Occipital lobe (tissue), 2 donors: ENCODE results near the gene ING1. TPM values are rescaled to one million over a fixed set of nuclear protein-coding genes. Genes with fewer than 3 reads are reported as not detected.
"Not testable (repeated sequence)": the region's sequence is repeated elsewhere in the genome, so short reads cannot be mapped to it uniquely, and the experiment has no call there.

Experiments used
- DNase-seq: peaks from one replicate; lab custom pipeline; 2025; lab: John Stamatoyannopoulos, UW
- total RNA-seq: library from RNA; depleted of rRNA; stranded (reverse); fragments of >200 nt; gene quantifications from one replicate; pipeline ENCODE4 v1.2.3, GENCODE V29; 2014

ING1 gene, protein sequence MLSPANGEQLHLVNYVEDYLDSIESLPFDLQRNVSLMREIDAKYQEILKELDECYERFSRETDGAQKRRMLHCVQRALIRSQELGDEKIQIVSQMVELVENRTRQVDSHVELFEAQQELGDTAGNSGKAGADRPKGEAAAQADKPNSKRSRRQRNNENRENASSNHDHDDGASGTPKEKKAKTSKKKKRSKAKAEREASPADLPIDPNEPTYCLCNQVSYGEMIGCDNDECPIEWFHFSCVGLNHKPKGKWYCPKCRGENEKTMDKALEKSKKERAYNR
- total RNA-seq, result 19.0 TPM

DNA sequence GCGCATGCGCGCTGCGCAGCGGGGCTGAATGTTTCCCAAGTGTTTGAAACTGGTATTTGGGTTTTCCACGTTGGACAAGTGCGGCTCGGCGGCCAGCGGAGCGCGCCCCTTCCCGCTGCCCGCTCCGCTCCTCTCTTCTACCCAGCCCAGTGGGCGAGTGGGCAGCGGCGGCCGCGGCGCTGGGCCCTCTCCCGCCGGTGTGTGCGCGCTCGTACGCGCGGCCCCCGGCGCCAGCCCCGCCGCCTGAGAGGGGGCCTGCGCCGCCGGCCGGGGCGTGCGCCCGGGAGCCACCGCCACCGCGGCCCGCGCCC, at the start of gene ING1:
ING1 (plus strand) TSS at position 59 of the 311 bp plus-strand sequence. CDS start 450 bp downstream, outside the sequence.
- no peak for DNase-seq

DNA sequence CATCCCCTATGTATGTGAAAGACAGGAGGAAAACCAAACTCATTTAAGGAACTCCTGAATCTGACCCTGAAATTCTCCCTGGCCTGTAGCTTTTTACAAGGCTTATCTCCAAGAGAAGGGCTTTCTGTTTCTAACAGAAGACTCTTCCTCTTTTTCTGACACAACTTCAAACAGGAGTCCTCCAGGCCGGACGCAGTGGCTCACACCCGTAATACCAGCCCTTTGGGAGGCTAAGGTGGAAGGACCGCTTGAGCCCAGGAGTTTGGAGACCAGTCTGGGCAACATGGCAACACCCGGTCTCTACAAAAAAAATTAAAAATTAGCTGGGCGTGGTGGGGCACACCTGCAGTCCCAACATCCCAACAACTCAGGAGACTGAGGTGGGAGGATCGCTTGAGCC, 49.5 kb upstream of the ING1 start:
- DNase-seq, result no peak

DNA sequence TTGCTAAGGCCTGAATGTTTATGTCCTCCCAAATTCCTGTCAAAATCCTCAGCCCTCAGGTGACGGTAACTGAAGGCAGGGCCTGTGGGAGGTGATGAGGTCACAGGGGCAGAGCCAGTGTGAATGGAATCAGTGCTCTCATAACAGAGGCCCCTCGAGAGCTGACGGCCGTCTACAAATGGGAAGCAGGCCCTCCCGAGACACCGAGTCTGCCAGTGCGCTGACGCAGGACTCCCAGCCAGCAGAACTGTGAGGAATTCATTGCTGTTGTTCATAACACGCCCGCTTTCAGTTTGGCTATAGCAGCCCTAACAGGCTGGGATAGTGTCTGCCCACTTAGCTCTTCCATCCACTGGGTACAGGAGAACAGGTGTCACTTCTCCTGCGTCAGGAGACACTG, 48.8 kb upstream of the ING1 start:
- no peak for DNase-seq

DNA sequence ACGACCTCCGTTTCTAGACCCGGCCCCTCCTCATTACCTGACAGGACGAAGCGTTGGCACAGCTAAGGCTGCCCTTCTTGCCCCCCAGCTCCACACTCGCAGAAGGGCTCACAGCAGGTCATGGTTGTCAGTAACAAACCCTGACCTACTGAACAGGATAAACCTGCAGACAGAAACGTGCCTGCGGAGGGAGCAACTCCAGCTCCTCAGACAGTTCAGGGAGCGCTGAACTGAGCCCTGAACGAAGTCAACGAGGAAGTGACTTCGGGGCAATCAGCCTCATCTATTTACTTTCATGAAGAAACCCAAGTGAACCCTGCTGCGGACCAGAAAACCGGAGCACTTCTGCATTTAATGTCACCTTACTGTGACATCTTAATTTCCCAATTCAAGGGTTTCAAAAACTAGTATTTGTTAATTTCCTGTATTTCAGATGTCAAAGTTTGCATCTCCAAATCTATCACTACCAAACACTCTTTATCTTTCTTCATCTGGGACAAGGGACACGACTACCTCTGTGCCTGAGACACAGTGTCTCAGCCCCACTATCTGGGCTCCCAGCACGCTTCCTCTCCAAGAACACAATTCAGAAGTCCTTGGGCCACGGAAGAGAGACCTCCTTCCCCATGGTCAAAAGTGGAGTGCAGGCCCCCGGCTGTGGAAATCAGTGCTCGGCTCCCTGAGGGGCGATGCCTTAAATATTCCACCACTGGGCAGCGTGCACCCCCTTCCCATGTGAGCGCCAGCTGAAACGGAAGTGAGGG, 47.8 kb upstream of the ING1 start:
- no peak for DNase-seq

DNA sequence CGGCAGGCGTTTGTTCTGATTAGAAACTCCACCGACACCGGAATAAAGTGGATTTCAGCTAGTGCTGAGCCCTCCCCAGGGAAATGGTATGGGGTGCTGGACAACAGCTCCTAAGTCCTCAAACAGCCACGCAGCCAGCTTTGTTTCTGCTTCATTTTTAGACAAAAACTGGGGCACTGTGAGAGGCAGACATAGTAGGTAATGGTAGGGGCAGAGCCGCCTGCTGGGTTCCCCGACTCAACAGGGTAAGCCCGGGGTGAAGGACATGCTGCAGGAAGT, 47.3 kb upstream of the ING1 start:
- DNase-seq, result no peak

DNA sequence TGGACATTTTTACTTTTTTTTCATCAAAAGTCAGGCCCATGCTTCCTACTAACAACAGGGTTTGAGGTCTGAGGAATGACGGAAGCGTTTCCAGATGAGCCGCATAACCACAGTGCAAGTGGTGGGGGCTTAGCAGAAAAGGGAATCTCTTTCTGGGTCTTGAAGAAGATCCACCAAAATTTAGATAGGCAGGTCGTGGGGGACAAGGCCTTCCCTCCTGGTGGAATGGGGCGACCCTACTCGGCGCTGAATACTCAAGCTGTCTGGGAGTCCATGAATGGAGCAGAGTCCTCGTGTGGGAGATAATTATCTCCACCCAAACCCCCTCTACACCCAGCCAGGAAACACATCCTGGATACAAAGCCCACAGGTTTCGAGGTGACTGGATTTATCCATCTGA, 44.5 kb upstream of the ING1 start:
- DNase-seq, result no peak

DNA sequence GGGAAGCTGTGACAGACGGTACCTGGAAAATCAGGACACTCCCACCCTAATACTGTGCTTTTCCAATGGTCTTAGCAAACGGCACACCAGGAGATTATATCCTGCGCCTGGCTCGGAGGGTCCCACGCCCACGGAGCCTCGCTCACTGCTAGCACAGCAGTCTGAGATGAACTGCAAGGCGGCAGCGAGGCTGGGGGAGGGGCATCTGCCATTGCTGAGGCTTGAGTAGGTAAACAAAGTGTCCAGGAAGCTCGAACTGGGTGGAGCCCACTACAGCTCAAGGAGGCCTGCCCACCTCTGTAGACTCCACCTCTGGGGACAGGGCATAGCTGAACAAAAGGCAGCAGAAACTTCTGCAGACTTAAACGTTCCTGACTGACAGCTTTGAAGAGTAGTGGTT, 43.7 kb upstream of the ING1 start:
- not testable (repeated sequence) for DNase-seq

DNA sequence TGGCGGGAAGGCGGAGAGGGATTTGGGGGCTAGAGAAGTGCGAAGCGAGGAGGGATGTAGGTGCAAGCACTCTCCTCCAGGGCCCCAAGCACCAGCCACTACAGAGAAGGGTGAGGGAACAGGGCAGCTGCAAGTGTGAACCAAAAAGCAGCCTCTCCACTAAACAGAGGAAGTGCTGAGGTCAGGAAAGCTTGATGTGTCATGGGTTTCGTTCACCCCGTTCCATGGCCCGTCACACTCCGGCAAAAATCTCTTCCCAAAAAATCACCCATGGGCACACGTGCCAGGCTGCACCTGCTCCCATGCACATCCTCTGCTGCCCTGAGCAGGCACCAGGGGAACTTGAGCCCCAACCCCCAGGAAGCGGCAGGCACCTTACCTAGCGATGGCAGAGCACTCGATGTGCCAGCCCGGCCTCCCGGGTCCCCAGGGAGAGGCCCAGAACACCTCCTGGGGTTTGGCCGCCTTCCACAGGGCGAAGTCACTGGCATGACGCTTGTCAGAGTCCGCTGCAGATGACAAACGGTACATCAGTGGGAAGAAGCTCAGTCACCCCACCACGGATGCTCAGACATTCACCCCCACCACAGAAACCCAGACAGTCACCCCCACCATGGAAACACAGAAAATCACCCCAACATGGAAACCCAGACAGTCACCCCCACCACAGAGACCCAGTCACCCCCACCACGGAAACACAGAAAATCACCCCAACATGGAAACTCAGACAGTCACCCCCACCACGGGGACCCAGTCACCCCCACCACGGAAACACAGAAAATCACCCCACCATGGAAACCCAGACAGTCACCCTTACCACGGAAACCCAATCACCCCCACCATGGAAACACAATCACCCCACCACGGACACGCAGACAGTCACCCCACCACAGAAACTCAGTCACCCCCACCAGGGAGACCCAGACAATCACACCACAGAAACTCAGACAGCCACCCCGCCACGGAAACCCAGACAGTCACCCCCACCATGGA, 36.6 kb upstream of the ING1 start:
- no peak for DNase-seq

DNA sequence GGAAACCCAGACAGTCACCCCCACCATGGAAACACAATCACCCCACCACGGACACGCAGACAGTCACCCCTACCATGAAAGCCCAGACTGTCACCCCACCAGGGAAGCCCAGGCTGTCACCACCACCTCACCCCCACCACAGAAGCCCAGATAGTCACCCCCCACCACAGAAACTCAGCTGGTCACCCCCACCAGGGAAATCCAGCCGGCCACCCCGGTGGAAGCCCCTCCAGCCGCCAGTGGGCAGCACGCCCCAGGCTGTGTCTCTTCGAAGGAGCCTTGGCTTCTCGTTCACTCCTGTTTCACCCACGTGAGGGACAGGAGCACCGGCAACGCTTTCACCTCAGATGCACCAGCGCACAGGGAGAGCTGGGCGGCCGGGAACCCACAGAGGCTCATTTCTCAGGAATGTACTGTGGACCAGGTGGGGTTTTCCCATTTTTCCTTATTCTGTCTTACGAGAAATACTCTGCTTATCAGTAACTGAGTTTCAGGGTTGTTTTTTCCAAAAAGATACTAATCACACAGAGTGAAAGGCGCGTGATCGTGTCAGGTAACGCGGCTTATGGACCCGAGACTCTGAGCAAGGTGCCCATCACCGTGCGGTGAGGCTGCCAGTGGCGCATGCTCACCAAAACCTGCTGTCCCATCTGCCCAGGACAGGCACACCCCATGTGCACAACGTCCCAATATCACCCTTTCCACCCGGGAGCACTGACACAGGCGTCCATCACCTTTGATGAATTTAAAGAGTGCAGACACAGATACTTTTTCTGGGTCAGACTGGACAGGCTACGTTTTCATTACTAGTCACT, 35.6 kb upstream of the ING1 start:
- no peak for DNase-seq

DNA sequence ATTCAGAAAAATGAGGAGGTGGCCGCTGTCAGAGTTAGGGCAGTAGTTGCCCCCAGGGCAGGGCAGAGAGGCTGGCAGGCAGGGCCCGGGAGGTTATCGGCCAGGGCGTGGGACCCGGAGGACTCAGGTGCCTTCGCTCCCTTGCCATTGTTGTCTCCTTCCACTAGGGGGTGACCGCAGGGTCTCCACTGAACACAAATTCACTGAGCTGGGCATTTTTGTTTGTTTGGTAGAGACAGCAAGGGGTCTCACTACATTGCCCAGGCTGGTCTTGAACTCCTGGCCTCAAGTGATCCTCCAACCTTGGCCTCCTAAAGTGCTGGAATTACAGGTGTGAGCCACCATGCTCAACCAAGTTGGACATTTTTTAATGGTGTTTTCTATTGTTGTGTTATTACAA, 32.6 kb upstream of the ING1 start:
- no peak for DNase-seq

DNA sequence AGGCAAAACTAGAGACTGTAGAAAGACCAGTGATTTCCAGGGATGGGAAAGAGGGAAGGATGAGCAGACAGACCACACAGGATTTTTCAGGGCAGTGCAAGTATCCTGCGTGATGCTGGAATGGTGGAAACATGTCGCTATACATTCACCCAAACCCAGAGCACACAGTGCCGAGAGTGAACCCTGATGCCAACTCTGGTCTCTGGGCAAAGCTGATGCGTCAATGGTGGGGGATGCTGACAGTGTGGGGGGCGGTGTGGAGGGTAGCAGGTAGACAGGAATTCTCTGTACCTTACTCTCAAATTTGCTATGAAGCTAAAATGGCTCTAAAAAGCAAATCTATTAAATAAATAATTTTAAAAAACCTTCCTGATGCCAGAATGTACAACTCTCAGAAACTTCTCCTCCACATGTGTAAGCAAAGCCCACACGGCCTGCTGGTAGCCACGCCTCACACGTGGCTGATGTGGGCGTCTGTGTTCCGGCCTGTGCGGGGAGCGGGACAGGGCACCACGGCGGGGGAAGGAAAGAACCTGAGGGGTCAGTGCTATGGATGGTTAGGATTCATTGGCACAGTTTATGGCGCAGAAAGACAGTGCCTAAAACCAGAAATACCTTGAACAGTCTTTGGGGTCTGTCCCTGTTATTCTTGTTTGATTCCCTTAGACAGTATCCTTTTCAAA, 31.5 kb upstream of the ING1 start:
- no peak for DNase-seq

DNA sequence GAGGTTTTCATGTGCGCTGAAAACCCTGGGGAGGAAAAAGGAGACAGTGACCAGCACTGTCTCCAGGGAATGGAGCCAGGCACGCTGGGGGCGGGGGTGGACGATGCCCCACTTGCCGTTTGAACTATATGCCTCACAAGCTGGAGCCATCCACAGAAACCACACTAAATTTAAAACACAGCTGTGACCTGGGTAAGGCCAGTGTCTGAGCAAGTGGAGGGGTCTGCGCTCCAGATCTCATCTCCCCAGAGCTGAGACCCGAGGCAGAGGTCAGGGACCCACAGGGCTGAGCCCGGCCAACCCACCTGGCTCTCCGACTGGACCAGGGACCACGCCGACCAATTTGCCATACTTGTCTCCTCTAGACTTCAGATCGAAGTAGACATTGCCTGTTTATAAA, 30.8 kb upstream of the ING1 start:
- no peak for DNase-seq

DNA sequence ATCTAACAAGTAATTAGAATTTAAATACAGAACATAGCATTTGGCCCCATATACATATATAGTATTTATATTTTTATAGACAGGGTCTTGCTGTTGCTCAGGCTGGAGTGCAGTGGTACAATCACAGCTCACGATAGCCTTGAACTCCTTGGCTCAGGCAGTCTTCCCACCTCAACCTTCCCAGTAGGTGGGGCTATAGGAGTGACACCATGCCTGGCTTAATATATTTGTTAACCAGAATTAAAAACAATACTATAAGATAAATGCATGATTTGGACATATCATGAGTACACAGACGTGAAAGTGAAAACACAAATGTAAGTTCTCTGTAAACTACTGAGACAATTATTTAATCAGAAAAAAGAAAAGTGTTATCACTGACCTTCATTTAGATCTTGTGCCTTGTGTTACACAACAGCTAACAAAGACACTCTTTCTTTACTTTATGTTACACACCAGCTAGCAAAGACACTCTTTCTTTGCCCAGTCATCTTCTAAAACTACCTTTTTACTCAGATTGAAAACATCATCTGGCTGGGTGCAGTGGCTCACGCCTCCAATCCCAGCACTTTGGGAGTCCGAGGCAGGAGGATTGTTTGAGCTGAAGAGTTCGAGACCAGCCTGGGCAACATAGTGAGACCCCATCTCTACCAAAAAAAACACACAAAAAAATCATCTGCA, 30.2 kb upstream of the ING1 start:
- no peak for DNase-seq

DNA sequence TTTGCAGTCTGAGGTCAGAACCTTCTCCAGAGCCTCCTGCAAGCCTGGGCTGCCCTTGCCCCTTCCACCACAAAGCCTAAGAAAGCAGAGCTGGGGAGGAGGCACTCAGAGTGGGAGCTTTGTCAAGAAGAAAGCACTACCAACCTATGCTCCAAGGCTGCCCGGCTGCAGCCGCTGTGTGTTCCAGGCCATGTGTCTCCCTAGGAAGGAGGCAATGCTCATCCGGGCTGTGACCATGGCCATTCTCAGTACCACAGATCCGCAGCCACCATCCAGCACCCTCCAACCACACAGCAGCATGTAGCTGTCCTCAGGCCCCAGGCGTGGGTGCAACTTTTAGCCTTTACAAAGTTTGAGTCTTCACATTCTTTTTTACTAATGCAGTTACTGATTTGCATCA, 29.6 kb upstream of the ING1 start:
- DNase-seq, result no peak

DNA sequence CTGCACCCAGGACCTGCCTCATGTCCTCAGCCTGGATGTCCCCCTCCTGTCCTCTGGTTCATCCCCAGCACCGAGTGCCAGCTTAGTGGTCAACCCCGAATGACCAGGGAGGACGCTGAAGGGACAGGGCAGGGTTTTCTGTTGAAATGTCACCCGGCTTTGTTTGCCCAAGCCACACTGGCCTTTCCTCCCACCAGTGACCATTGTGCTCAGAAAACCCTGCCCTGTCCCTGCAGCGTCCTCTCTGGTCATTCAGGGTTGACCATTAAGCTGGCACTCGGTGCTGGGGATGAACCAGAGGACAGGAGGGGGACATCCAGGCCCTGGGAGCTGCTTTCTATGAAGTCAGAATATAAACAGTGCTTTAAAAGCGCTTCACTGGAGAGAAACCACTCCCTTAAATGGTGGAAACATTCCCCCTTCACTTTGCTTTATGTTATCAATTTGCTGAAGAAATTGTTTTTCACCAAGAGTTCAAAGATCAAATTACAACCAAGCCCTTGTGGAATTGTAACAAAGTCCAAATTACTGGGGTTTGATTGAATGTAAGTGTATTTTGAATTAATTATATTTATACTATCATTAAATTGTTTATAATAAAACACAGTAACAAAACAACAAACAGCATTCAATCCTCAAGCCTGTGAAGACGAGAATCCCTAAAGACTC, 29.0 kb upstream of the ING1 start:
- no peak for DNase-seq

DNA sequence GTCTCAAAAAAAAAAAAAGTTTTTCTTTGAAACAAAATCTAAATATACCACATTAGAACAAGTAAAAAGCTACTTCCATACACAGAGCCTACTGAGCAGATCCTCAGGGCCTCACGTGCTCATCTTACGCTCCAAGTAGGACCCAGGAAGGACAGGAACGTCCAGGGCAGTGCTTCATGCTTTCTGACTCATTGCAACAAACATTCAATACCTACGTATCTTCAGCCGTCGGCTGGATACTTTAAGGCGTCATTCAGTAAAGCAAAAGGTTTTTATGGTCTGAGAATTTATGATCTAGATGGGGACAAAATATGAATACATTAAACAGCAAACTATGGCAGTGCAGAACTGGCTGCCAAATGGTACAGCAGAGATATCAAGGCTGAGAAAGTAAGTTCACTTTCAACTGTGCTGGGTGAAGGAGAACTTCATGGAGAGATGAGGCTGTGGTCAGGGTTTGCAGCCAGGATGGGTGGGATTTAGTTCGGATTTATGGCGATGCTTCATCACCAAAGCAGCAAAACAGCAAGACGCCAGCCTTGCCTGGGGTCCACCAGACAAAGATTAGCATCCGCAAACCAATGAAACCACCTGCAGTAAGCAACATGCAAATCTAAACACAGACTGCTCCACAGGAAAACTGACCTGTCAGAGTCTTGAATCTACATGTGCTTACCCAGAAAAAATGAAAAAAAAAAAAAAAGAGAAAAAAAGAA, 28.0 kb upstream of the ING1 start:
- no peak for DNase-seq

DNA sequence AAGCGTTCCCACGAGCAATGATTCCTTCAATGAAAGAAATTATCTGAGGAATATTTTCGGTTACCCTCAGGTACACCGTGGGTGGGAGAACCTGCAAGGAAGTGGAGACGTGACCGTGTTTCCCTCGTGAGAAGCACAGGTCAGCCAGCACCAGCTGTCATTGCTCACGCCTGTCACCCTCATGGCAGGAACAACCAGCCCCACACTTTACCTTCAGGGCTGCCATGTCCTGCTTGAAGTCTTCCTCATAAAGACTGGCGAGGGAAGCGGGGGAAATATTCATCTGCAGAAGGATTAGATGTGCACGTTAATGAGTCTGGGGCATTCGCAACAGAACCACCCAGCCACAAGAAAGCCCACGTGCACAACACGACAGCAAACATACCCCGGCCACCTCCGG, 25.8 kb upstream of the ING1 start:
- no peak for DNase-seq

DNA sequence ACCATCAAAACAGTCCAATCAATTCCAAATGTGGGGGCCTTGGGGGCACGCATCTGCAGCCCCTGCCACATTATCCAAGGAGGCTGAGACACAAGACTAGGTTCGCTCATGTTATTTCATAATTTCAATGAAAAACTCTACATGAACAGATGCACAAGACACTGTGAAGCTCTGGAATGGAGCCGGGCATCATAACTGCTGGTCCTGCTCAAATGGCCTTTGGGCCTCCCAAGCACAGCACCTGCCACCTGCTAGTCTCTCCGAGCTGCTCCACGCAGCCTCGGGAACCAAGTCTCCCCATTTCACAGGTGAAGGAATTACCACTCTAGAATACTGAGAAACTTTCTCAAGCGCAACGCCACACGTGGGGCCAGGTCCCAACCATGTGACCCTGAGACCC, 24.5 kb upstream of the ING1 start:
- DNase-seq, result no peak

DNA sequence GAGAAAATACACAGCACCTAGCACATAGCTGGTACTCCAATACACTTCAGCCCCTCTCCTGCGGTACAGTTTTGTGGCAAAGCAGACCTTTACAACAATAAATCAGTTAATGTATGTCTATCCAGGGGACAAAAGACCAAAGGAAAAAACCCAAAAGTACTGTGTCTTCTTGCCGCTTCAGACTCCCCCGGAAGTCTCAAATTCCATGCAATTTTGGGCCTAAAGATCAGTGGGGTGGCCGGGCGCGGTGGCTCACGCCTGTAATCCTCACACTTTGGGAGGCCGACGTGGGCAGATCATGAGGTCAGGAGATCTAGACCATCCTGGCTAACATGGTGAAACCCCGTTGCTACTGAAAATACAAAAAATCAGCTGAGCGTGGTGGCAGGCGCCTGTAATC, 23.8 kb upstream of the ING1 start:
- no peak for DNase-seq
